Activated T-cell treated with anti-CD3 and anti-CD28 coated beads for 1 hour (primary cell): ENCODE data around the gene SOS1.
A peak's percentile ranks its signal among the peaks of the same experiment; 100 is the strongest.
"Not testable (repeated sequence)": the region's sequence is repeated elsewhere in the genome, so short reads cannot be mapped to it uniquely, and the experiment has no call there.

Experiments
- DNase-seq: peaks from one replicate; pipeline ENCODE4 v3.0.0-alpha.2; 2020; ENCODE audit warnings: low read depth

SOS1 gene

GRCh38 chr2:38968021-38968420 lies 152.8 kb downstream of the SOS1 start:
- no peak for DNase-seq

GRCh38 chr2:38966678-38967077 lies 154.2 kb downstream of the SOS1 start:
- DNase-seq = no peak

- no peak for DNase-seq
These were observed 154.8 kb downstream of the SOS1 start for GRCh38 chr2:38966006-38966405.

GRCh38 chr2:38960609-38961320 lies 160.1 kb downstream of the SOS1 start:
- no peak for DNase-seq

GRCh38 chr2:38959938-38960608 lies 160.8 kb downstream of the SOS1 start:
- peak; percentile 44 for DNase-seq

- no peak for DNase-seq
These were observed 161.4 kb downstream of the SOS1 start for GRCh38 chr2:38959466-38959865.

GRCh38 chr2:38957972-38958371 lies 162.9 kb downstream of the SOS1 start:
- DNase-seq = no peak

- DNase-seq = no peak
These were observed 169.1 kb downstream of the SOS1 start for GRCh38 chr2:38951766-38952165.

- DNase-seq = no peak
These were observed 171.9 kb downstream of the SOS1 start for GRCh38 chr2:38948995-38949394.

GRCh38 chr2:38948387-38948882 lies 172.4 kb downstream of the SOS1 start:
- DNase-seq = no peak

GRCh38 chr2:38947241-38948239 lies 173.3 kb downstream of the SOS1 start:
- peak; percentile 42 for DNase-seq

GRCh38 chr2:38945911-38946310 lies 174.9 kb downstream of the SOS1 start:
- no peak for DNase-seq

GRCh38 chr2:38945372-38945771 lies 175.5 kb downstream of the SOS1 start:
- DNase-seq = no peak

- DNase-seq = no peak
These were observed 177.1 kb downstream of the SOS1 start for GRCh38 chr2:38943784-38944183.

- no peak for DNase-seq
These were observed 180.1 kb downstream of the SOS1 start for GRCh38 chr2:38940746-38941145.

- no peak for DNase-seq
These were observed 183.3 kb downstream of the SOS1 start for GRCh38 chr2:38937548-38937947.

- DNase-seq = not testable (repeated sequence)
These were observed 184.3 kb downstream of the SOS1 start for GRCh38 chr2:38936516-38936915.

GRCh38 chr2:38935568-38936172 lies 185.2 kb downstream of the SOS1 start:
- DNase-seq = no peak

- no peak for DNase-seq
These were observed 186.1 kb downstream of the SOS1 start for GRCh38 chr2:38934742-38935141.

GRCh38 chr2:38933653-38934052 lies 187.2 kb downstream of the SOS1 start:
- no peak for DNase-seq

GRCh38 chr2:38932586-38932985 lies 188.3 kb downstream of the SOS1 start:
- DNase-seq = no peak
